ENCODE measurements around the gene NQO2.

GRCh38 chr6:3005077-3005476 lies 5.4 kb downstream of the NQO2 start:
- no peak for TF ChIP-seq REST (IDR thresholded peaks at IDR 0.05; ENCODE audit: low read depth, low read length)
- no peak for TF ChIP-seq POLR2AphosphoS5 (IDR thresholded peaks at IDR 0.05; ENCODE audit: low read depth, low read length)
- TF ChIP-seq CTCF (IDR thresholded peaks at IDR 0.05) = no peak
- no peak for TF ChIP-seq YY1 (IDR thresholded peaks at IDR 0.05; ENCODE audit: low read depth)
- no peak for TF ChIP-seq USF2 (IDR thresholded peaks at IDR 0.05; ENCODE audit: borderline replicate concordance, low read depth, low read length)
- no peak for TF ChIP-seq CHD2 (IDR thresholded peaks at IDR 0.05; ENCODE audit: low read length, partially characterized antibody)
